CD4-positive, alpha-beta T cell treated with Interleukin-1 beta for 1 hour (primary cell): ENCODE results near the gene UHRF2.
"Not testable (repeated sequence)": the region's sequence is repeated elsewhere in the genome, so short reads cannot be mapped to it uniquely, and the experiment has no call there.

ENCODE experiments used
- DNase-seq, 2 donors: peaks; one replicate each; pipeline ENCODE4 v3.0.0-alpha.2; 2020 to 2022

The UHRF2 gene, protein sequence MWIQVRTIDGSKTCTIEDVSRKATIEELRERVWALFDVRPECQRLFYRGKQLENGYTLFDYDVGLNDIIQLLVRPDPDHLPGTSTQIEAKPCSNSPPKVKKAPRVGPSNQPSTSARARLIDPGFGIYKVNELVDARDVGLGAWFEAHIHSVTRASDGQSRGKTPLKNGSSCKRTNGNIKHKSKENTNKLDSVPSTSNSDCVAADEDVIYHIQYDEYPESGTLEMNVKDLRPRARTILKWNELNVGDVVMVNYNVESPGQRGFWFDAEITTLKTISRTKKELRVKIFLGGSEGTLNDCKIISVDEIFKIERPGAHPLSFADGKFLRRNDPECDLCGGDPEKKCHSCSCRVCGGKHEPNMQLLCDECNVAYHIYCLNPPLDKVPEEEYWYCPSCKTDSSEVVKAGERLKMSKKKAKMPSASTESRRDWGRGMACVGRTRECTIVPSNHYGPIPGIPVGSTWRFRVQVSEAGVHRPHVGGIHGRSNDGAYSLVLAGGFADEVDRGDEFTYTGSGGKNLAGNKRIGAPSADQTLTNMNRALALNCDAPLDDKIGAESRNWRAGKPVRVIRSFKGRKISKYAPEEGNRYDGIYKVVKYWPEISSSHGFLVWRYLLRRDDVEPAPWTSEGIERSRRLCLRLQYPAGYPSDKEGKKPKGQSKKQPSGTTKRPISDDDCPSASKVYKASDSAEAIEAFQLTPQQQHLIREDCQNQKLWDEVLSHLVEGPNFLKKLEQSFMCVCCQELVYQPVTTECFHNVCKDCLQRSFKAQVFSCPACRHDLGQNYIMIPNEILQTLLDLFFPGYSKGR

DNA sequence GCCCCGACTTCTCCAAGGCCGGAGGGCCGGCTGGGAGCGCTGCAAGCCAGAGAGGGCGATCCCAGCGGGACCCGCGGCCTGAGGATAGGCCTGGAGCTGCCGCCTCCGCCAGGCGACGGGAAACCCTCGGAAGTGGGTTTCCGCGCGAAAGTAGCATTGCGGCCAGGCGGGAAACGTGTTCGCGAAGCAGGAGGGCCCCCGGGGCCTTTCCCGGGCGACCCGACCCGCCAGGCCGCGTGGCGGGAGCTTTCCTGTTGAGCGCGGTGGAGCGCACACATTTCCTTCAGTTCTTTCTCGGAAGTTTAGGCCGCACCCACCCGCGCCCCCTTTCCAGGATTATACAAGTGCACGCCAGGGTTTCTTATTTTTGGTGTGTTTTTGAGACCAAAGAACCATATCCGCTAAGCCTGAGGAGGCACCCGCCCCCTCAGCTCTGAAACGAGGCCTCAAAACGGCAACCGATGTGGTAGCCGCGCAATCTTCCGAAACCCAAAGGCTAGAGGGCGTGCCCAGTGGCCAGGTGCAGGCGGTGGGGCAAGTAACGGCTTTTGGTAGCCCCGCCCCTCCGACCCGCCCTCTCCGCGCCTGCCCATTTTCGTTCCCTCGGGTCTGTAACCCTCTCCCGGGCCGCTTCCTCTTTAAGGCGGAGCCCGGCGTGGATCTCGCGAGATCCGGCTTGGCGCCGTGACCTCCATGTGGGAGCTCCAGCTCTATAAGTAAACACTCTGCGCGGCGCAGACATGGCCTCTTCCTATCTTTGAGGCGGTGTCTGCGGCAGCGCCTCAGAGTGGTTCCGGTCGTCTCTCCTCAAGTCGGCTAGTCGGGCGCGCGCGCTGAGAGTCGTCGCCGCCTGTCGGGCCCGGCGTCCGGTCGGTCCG lies at the start of gene UHRF2:
TSS of gene UHRF2 (plus strand) at position 713 of the 878 bp plus-strand sequence. CDS start 292 bp downstream, outside the sequence.
- peak; percentile 99 for DNase-seq

DNA sequence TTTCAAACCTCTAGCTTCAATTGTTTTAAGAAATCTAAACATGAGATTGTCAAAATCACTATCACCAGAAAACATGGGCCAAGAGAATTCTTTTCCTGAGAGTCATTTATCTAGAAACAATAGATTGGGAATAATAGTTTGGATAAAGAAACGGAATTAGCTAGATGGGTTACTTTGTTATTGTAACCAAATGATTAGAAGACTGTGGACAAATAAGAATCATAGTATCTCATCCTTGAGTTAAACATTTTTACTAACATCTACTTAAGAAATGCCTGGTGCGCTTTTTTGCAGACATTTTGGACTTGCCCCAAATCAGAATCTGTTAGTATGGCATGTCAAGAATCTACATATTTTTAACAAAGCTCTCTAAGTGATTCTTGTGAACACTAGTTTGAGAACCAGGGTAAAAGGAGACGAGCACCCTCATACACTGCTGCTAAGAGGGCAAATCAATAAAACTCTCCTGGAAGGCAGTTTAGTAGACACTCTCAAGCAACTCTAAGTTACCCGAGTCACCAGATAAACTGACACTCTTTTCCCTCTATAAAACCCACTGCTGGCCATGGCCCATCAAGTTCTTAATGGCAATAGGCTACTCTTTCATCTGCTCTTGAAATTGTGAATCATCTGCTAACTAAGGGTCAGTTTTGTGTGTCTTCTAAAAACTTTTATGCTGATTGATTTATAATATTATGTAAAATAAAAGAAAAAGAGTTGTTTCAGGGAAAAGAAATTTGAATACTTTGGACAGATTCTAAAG lies 45.7 kb upstream of the UHRF2 start:
- DNase-seq, result no peak

DNA sequence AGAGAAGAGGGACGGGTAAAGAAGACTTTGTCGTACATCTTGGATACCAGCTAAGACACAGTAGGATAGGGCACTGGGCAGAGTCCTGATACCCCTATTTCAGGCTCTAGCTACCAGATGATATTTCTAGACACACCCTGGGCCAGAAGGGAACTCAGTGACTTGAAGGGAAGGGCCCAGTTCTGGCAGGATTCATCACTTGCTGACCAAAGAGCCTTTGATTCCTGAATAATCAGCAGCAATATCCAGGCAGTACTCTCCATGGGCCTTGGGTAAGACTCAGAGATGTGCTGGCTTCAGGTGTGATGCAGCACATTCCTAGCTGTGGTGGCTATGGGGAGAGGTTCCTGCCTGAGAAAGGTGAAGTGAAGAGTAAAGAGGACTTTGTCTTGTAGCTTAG lies 44.2 kb upstream of the UHRF2 start:
- no peak for DNase-seq

DNA sequence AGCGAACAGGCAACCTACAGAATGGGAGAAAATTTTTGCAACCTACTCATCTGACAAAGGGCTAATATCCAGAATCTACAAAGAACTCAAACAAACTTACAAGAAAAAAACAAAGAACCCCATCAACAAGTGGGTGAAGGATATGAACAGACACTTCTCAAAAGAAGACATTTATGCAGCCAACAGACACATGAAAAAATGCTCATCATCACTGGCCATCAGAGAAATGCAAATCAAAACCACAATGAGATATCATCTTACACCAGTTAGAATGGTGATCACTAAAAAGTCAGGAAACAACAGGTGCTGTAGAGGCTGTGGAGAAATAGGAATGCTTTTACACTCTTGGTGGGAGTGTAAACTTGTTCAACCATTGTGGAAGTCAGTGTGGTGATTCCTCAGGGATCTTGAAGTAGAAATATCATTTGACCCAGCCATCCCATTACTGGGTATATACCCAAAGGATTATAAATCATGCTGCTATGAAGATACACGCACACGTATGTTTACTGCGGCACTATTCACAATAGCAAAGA lies 31.5 kb upstream of the UHRF2 start:
- not testable (repeated sequence) for DNase-seq

DNA sequence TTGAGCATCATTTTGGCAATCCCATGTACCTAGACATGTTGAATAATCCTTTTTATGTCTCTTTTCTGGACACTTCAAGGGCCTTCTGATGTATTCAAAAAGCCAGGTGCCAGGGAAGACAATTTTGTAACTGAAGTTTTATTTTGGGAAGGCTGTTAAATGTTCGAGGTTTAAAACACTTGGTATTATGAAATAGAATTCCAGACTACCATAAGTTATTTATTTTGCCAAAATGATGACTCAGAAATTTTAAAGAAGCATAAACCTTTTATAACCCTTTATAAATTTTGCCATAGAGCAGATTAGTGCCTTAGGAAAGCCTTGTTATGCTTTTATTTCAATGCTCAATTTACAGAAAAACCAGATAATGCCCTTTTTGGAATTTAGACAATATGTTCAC lies 30.3 kb upstream of the UHRF2 start:
- DNase-seq, result no peak

DNA sequence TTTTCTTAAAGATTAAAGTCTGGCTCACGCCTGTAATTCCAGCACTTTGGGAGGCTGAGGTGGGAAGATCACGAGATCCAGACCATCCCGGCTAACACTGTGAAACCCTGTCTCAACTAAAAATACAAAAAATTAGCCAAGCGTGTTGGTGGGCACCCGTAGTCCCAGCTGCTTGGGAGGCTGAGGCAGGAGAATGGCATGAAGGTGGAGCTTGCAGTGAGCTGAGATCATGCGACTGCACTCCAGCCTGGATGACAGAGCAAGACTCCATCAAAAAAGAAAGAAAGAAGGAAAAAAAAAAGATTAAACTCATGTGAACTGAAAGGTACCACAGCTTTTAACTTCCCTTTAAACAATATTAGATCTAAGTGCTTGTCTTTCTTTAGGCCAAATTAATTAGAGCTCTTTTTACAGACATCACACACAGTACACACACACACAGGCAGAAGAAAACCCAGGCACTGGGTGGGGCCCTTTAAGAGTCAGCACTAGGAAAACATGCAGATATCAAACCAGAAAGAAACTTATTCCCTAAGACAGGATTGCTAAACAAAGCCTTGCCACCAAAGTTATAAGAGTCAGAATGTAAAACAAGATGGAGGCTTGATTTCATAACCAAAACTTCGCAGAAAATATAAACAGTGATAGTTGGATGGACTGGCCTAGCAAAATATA lies 29.3 kb upstream of the UHRF2 start:
- no peak for DNase-seq

DNA sequence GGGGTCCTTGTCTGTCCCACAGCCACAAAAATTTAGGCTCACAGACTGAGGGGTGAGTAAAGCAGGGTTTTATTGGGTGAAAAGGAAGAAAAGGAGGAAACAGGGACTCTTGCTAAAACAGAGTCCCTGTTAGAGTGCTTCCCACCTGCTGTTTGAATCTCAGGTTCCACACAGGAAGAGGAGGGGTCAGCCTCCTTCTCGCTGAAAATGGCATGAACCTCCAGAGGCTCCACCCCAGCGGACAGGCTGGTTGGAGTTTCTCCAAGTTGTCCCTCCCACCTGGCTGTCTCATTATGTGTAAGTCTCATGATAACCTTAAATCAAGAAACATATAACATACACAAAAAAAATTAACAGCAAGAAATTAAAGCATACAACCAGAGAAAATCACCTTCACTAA lies 28.3 kb upstream of the UHRF2 start:
- DNase-seq, result no peak

DNA sequence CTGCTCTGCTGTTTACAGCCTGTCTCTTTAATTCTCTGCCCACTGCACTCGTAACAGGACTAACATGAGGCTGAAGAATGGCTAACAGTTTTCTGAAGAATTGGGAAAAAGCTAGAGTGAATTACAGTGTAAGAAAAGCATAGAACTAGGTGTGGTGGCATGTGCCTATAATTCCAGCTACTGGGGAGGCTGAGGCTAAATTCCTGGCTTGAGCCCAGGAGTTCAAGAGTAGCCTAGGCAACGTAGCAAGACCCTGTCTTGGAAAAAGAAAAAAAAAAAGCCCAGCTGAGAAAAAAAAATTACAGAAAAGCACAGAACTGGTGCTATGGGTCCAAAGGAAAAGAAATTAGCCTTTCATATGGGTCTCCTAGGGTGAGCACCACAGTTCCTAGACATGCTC lies 13.9 kb upstream of the UHRF2 start:
- DNase-seq, result no peak

DNA sequence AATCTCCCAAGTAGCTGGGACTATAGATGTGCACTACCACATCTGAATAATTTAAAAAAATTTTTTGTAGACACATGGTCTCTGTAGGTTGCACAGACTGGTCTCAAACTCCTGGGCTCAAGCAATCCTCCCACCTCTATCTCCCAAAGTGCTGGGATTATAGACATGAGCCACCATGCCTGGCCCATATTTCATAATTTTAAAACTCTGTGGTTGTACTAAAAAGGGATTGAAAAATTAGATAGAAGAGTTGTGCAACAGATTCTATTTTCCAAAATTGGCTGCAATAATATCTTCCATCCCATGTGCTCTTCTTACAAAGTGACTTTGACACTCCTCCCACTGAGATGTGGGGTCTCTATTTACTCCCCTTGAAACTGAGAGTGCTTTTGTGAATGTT lies 7.6 kb upstream of the UHRF2 start:
- no peak for DNase-seq

DNA sequence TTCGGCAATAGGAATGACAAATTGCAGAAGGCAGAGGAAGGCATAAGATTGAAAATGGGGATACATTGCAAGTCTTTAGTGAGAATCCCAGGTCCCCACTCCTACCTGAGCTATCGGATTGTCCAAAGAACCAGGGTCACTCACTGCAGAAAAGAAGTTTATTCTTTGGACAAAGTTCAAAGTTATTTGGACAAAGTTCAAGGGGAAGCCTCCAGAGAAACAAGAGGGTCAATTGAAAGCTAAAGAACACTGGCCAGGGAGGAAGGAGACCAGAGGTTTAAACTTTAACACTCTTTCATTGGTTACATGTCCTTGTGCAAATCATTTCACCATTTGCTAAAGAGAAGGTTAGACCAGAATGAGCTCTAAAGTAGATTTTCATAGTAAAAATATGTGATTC lies 5.2 kb upstream of the UHRF2 start:
- no peak for DNase-seq

DNA sequence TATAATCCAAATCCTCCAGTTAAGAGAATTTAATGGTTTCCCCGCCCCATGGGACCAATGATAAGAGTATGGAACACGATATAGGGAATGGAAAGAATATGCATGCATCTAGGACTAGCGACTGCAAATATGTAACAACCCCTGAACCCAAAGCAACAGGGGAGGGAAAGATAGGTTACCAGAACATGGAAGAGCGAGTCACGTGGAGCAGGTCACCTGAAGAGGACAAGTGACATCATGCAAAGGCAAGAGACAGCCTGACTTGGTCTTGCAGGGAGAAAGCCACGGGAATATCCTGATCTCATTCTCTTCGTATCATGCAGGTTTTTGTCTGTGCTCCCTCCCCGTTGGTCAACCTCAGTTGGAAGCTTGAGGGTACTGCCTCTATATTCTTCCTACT lies 4.7 kb upstream of the UHRF2 start:
- no peak for DNase-seq

DNA sequence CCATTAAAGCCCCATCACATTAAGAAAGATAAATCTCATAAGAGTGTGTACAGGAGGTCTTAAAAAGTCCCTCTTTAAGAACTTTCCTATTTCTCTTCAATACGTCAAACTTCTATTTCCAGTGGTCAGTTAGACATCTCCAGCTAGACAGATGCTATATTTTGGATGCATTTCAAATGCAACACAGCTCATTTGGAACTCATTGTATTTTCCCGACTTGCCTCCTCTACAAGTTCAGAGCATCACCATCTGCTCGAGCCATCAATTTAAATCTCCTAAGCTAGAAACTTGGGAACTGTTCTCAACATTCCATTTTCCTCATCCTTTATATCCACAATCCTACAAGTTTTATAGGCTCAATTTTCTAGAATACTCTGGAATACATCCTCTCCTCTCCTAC lies 3.2 kb upstream of the UHRF2 start:
- no peak for DNase-seq

DNA sequence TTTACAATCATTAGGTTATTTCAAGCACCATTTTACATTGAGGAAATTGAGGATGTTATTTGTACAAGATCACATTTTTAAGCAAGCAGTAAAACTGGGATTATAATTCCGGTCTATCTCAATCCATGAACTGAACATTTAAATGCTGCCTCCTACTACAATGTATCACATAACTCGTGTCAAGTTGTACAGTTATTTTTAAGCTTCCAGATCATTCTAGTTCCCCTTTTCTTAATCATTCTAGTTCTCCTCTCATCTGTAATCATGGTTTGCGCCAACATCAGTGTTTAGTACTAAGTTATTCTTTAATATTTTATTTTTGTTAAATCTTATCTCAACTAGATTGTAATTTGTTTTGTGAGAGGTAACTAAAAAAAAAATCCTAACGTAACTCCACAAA lies 2.4 kb upstream of the UHRF2 start:
- DNase-seq, result no peak

DNA sequence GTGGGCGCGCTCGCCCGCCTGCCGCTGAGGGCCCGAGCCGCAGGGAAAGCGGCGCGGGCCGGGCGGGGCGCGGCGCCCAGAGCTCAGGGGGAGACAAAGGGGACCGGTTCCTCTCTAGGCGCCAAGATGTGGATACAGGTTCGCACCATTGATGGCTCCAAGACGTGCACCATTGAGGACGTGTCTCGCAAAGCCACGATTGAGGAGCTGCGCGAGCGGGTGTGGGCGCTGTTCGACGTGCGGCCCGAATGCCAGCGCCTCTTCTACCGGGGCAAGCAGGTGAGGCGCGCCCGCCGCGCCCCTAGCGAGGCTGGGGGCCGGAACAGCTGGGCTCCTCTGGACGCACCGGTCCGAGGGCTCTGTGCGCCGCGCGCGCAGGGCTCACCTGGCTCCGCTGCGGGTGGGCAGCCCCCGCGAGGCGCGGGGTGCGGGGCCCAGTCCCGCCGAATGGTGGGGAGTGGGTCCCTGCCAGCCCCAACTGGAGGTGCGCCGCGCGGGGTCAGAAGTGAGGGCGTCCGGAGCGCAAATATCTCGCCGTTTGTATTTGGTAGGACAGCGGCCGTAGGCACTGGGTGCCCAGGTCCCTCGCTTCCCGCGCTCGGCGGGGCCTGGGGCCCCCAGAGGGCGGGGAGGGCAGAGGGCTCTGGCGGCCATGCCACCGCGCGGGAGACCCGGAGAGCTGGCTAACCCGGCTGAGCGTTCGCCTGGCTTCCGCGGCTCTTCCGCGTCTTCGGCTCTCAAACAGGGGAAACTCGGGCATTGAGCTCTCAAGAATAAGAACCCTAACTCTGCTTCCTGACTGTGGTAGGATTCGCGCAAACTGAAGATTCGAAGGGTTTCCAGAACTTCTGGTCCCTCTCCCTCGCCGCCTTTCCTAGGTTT lies 607 bp downstream of the UHRF2 start:
- DNase-seq, result peak; percentile 11 to 33

DNA sequence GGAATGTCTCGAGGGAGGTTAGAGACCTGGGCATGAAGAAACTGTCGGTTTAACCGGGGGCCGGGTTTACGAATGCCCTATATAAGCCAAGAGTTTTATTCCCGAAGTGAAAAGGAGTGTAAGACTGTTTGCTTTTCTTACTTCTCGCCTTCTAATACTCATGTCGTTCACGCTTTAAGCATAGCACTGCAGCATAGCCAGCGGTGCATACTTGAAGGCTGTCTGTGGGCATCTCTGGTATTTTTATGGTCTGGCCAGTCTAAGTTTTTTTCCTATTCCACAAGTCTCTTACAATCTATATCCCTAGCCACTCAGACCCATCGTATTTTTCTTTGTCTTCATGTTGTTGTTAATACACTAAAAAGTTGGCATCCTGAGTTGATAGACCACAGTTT lies 1.2 kb downstream of the UHRF2 start:
- DNase-seq, result no peak

DNA sequence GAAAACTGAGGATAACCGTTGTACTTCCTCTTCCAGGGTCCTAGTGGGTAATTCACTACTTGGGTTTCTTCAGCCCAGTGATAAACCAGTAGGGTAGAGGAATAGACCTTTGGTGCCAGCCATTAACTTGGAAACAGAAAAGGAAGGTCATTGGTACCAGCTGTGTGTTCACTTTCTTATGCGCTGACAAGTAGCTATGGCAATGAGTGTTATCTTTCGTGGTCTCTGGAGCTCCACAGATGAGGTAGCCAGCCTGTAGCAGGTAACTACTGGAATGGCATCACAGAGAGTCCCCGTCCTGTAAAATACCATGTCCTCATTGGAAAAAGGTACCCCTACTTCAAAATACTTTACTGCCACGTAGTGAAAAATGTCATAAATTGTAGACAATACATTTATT lies 2.3 kb downstream of the UHRF2 start:
- DNase-seq, result no peak

DNA sequence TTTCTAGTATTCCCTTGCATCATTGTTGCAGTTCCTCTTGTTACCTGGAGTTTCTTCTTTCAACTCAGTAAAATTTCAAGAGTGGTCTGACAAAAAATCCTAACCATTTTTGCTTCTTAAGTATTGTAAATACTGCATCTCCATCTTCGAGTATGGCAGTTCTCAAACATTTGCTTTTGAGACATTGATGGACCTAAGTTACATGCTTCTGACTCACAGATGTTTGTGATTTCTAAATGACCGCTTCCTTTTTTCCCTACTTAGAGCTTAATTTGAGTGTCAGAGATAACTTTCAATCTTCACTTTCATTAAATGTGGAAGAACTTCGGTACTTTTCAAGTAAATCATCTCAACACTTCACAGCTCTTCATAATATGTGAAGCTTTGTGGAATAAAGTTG lies 4.2 kb downstream of the UHRF2 start:
- no peak for DNase-seq

DNA sequence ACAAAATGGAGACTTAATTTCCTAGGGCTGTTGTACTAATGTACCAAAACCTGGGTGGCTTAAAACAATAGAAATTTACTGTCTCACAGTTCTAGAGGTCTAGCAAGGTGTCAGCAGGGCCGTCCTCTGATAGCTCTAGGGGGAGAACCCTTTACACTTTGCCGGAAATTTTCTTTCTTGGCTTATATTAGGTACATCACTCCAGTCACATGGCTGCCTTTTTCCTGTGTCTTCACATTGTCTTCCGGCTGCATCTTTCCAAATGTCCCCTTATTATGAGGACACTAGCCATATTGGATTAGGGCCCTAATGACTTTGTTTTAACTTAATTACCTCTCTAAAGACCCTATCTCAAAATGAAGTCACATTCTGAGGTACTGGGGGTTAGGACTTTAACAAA lies 5.8 kb downstream of the UHRF2 start:
- no peak for DNase-seq

DNA sequence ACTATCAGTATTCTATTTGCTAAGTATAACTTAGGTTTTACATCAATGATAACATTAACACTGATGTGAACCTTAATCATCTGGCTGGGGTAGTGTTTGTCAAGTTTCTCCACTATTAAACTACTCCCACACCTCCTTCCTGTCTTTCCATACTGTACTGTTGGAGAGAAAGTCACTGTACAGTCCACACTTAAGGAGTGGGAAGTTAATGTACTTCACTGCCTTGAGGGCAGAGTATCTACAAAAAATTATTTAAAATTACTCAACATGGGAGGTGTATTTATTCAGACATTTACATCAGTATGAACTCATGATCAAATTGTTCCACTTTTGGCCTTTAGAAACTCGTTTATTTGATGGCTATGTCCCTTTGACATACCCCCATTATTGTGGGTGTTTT lies 11.9 kb downstream of the UHRF2 start:
- DNase-seq, result no peak

DNA sequence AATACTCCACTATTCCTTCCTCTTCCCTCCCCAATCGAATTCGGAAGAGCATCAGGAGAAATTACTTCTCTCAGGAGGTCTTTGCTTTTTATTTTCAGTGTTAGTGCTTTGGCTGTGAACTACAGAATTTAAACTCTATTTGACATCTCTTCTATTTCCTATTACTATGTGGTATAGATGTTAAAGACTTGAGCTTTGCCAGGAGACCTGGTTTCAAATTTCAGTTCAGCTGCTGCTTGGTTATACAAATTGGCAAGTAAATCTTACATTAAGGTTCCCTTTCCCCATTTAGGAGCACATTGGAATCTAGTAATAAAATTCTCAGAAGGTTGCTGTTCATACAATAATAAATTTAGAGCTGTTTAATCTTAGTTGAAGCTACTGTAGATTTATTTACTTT lies 13.1 kb downstream of the UHRF2 start:
- no peak for DNase-seq
